SK-N-SH (cell line): Measurements from ENCODE around the gene FETUB.

Source experiments
- CHD2 ChIP-seq: fragments of 150-350 bp; IDR thresholded peaks from 2 replicates; pipeline ENCODE4 v1.6.1; 2018; ENCODE audit warnings: low read length; ENCODE audit not compliant: partially characterized antibody
- CTCF ChIP-seq: fragments of 200-600 bp; sonication (generic); IDR thresholded peaks from 2 replicates; pipeline ENCODE4 v1.6.1; 2017; ENCODE audit warnings: antibody characterized with exemption, mild to moderate bottlenecking, moderate library complexity
- JUND ChIP-seq: IDR thresholded peaks from 2 replicates; pipeline ENCODE4 v1.4.0; 2012
- POLR2AphosphoS5 ChIP-seq: IDR thresholded peaks from 2 replicates; pipeline ENCODE4 v1.6.1; 2012; ENCODE audit warnings: low read depth, low read length
- RAD21 ChIP-seq: IDR thresholded peaks from 2 replicates; pipeline ENCODE4 v1.6.1; 2012; ENCODE audit warnings: mild to moderate bottlenecking, low read length
- SIN3A ChIP-seq: IDR thresholded peaks from 2 replicates; pipeline ENCODE4 v1.6.1; 2012; ENCODE audit warnings: low read depth, mild to moderate bottlenecking, low read length, moderate library complexity, borderline replicate concordance
- USF2 ChIP-seq: fragments of 150-350 bp; IDR thresholded peaks from 2 replicates; pipeline ENCODE4 v1.6.1; 2017; ENCODE audit warnings: antibody characterized with exemption, low read length, low read depth, borderline replicate concordance

GRCh38 chr3:186644683-186645082 lies 4.5 kb downstream of the FETUB start:
- TF ChIP-seq RAD21 = no peak
- no peak for TF ChIP-seq JUND
- TF ChIP-seq CTCF = no peak
- TF ChIP-seq CHD2 = no peak
- no peak for TF ChIP-seq SIN3A
- no peak for TF ChIP-seq POLR2AphosphoS5
- no peak for TF ChIP-seq USF2
